H1 (cell line): ENCODE data around the gene LSR. TPM values are rescaled to one million over a fixed set of nuclear protein-coding genes. Genes with fewer than 3 reads are reported as not detected.

ENCODE experiments used
- CTCF ChIA-PET: fragments of 300-600 bp; sonication (Branson Sonifier 250); formaldehyde crosslinking; loops from one replicate; lab custom pipeline; 2021; ENCODE audit not compliant: partially characterized antibody; lab: Charles Lee
- POLR2A ChIA-PET: fragments of 300-600 bp; sonication (Branson Sonifier 250); formaldehyde crosslinking; loops from one replicate; lab custom pipeline; 2021; ENCODE audit warnings: inconsistent platforms; ENCODE audit not compliant: partially characterized antibody; lab: Charles Lee
- DNase-seq, 2 experiments: peaks; one replicate each; pipeline versions ENCODE4 v3.0.0 to v3.0.0-alpha.2; 2010 to 2022; ENCODE audit warnings: low spot score in 2 of 2, low read depth in 1 of 2, mixed read lengths in 1 of 2
- FAIRE-seq: peaks from 2 replicates; lab custom pipeline; 2011; peaks lifted over from hg19 to GRCh38; lab: Jason Lieb, UNC
- H2AFZ ChIP-seq: 2 replicates; pipeline ENCODE4 v1.8.1; 2012; ENCODE audit warnings: low read length, inconsistent platforms
- H2AK5ac ChIP-seq: 2 replicates; pipeline ENCODE4 v1.6.1; 2013; ENCODE audit warnings: low read depth, low read length
- H2BK120ac ChIP-seq: replicated peaks from 2 replicates; pipeline ENCODE3; 2013; ENCODE audit warnings: low read depth, low read length, inconsistent platforms
- H2BK12ac ChIP-seq: 2 replicates; pipeline ENCODE4 v1.6.1; 2013; ENCODE audit warnings: low read depth, low read length
- H2BK15ac ChIP-seq: 2 replicates; pipeline ENCODE4 v1.6.1; 2013; ENCODE audit warnings: low read length
- H2BK20ac ChIP-seq: 2 replicates; pipeline ENCODE4 v1.6.1; 2013; ENCODE audit warnings: low read length
- H2BK5ac ChIP-seq: 2 replicates; pipeline ENCODE4 v1.6.1; 2013; ENCODE audit warnings: low read depth, low read length
- H3K14ac ChIP-seq: 2 replicates; pipeline ENCODE4 v1.6.1; 2013; ENCODE audit warnings: inconsistent platforms; ENCODE audit not compliant: insufficient read length
- H3K18ac ChIP-seq: 2 replicates; pipeline ENCODE4 v1.6.1; 2013; ENCODE audit warnings: low read length; ENCODE audit errors: extremely low read depth
- H3K23ac ChIP-seq: 2 replicates; pipeline ENCODE4 v1.6.1; 2013; ENCODE audit warnings: inconsistent platforms; ENCODE audit not compliant: insufficient read length
- H3K23me2 ChIP-seq: 2 replicates; pipeline ENCODE4 v1.6.1; 2013; ENCODE audit warnings: low read depth, low read length
- H3K27ac ChIP-seq: 2 replicates; pipeline ENCODE4 v1.6.1; 2011; ENCODE audit warnings: low read depth, low read length, inconsistent platforms
- H3K27me3 ChIP-seq, 4 experiments: replicated peaks in 1 of 4; 1 replicate in 1 of 4; 2 replicates in 3 of 4; pipeline versions ENCODE4 v1.6.1 to v1.8.1; 2011 to 2013; ENCODE audit warnings: low read length in 3 of 4, mild to moderate bottlenecking in 3 of 4, inconsistent platforms in 2 of 4, mixed read lengths in 2 of 4, moderate library complexity in 1 of 4; ENCODE audit not compliant: control insufficient read depth in 3 of 4, insufficient read depth in 3 of 4; ENCODE audit errors: extremely low read depth in 1 of 4
- H3K36me3 ChIP-seq, 4 experiments: 2 replicates each; pipeline versions ENCODE4 v1.6.1 to v1.8.1; 2011 to 2013; ENCODE audit warnings: mild to moderate bottlenecking in 4 of 4, low read length in 3 of 4, moderate library complexity in 2 of 4, control low read depth in 1 of 4, inconsistent platforms in 1 of 4; ENCODE audit not compliant: insufficient read depth in 4 of 4, control insufficient read depth in 2 of 4
- H3K4ac ChIP-seq: replicated peaks from 2 replicates; pipeline ENCODE3; 2013; ENCODE audit warnings: low read length, low read depth, mixed read lengths, inconsistent platforms; ENCODE audit not compliant: insufficient read length
- H3K4me1 ChIP-seq, 4 experiments: replicated peaks in 1 of 4; 1 replicate in 1 of 4; 2 replicates in 3 of 4; pipeline versions ENCODE4 v1.6.1 to v1.8.1; 2011 to 2013; ENCODE audit warnings: low read length in 3 of 4, inconsistent platforms in 2 of 4, mixed read lengths in 1 of 4; ENCODE audit not compliant: insufficient read depth in 4 of 4, control insufficient read depth in 3 of 4
- H3K4me2 ChIP-seq, 2 experiments: 2 replicates each; pipeline versions ENCODE4 v1.6.1 to v1.8.1; 2011 to 2013; ENCODE audit warnings: low read depth in 2 of 2, low read length in 2 of 2, control low read depth in 1 of 2, inconsistent platforms in 1 of 2, mild to moderate bottlenecking in 1 of 2; ENCODE audit not compliant: insufficient read depth in 1 of 2
- H3K4me3 ChIP-seq, 4 experiments: fragments of 200-600, 300-600 bp in 1 of 4; sonication (generic), shearing (Covaris generic), sonication (Bioruptor Twin) in 1 of 4; 2 replicates each; pipeline versions ENCODE4 v1.5.1 to v1.8.1; 2011 to 2016; ENCODE audit warnings: low read length in 4 of 4, low read depth in 3 of 4, control low read depth in 2 of 4, inconsistent platforms in 2 of 4, mild to moderate bottlenecking in 2 of 4, mixed read lengths in 1 of 4, moderate library complexity in 1 of 4; ENCODE audit not compliant: insufficient read depth in 2 of 4; ENCODE audit errors: extremely low read depth in 1 of 4
- H3K56ac ChIP-seq: replicated peaks from 2 replicates; pipeline ENCODE3; 2013; ENCODE audit warnings: low read depth, mild to moderate bottlenecking, mixed read lengths, low read length, inconsistent platforms; ENCODE audit not compliant: insufficient read length
- H3K79me1 ChIP-seq: 2 replicates; pipeline ENCODE4 v1.6.1; 2013; ENCODE audit warnings: low read depth, low read length, control low read depth
- H3K79me2 ChIP-seq, 2 experiments: 2 replicates each; pipeline versions ENCODE4 v1.6.1 to v1.8.1; 2012 to 2013; ENCODE audit warnings: low read length in 2 of 2, mild to moderate bottlenecking in 2 of 2, inconsistent platforms in 1 of 2; ENCODE audit not compliant: insufficient read depth in 2 of 2, control insufficient read depth in 1 of 2
- H3K9ac ChIP-seq, 4 experiments: replicated peaks in 1 of 4; 1 replicate in 1 of 4; 2 replicates in 3 of 4; pipeline versions ENCODE4 v1.6.1 to v1.8.1; 2011 to 2013; ENCODE audit warnings: low read depth in 3 of 4, low read length in 3 of 4, control low read depth in 2 of 4, mild to moderate bottlenecking in 2 of 4, moderate library complexity in 2 of 4, inconsistent platforms in 1 of 4; ENCODE audit errors: extremely low read depth in 1 of 4
- H3K9me3 ChIP-seq, 2 experiments: 2 replicates each; pipeline versions ENCODE4 v1.6.1 to v1.8.1; 2012 to 2013; ENCODE audit warnings: mild to moderate bottlenecking in 2 of 2, moderate library complexity in 2 of 2, control low read depth in 1 of 2, inconsistent platforms in 1 of 2, low read depth in 1 of 2, low read length in 1 of 2, mixed read lengths in 1 of 2; ENCODE audit not compliant: insufficient read depth in 2 of 2
- H4K20me1 ChIP-seq, 2 experiments: replicated peaks in 1 of 2; 2 replicates each; pipeline versions ENCODE3 to v1.8.1; 2011 to 2013; ENCODE audit warnings: inconsistent platforms in 2 of 2, low read length in 2 of 2, mild to moderate bottlenecking in 1 of 2; ENCODE audit not compliant: insufficient read depth in 2 of 2, control insufficient read depth in 1 of 2
- H4K5ac ChIP-seq: 2 replicates; pipeline ENCODE4 v1.6.1; 2013; ENCODE audit warnings: low read length, low read depth, mixed read lengths, inconsistent platforms; ENCODE audit not compliant: insufficient read length
- H4K8ac ChIP-seq: 2 replicates; pipeline ENCODE4 v1.8.0; 2013; ENCODE audit warnings: mild to moderate bottlenecking, moderate library complexity, low read length, inconsistent platforms; ENCODE audit not compliant: insufficient read depth; ENCODE audit errors: extremely low read depth
- H4K91ac ChIP-seq: replicated peaks from 2 replicates; pipeline ENCODE3; 2013; ENCODE audit warnings: low read length, mixed read lengths, inconsistent platforms; ENCODE audit not compliant: insufficient read length
- ASH2L ChIP-seq: fragments of 200-600, 300-600 bp; sonication (generic); IDR thresholded peaks from one replicate; pipeline ENCODE4 v1.7.1; 2017; ENCODE audit warnings: low read length
- CHD1 ChIP-seq: IDR thresholded peaks from 2 replicates; pipeline ENCODE4 v1.6.1; 2012; ENCODE audit warnings: low read depth, low read length, improper control_type of control experiment
- FOSL1 ChIP-seq: IDR thresholded peaks from 2 replicates; pipeline ENCODE4 v1.6.1; 2011; ENCODE audit warnings: mild to moderate bottlenecking, low read depth, low read length, moderate library complexity; ENCODE audit not compliant: insufficient read depth
- RBBP5 ChIP-seq: IDR thresholded peaks from 2 replicates; pipeline ENCODE4 v1.7.1; 2012; ENCODE audit warnings: low read depth, mild to moderate bottlenecking, inconsistent platforms, low read length, moderate library complexity, borderline replicate concordance
- SRF ChIP-seq: IDR thresholded peaks from 2 replicates; pipeline ENCODE4 v1.6.1; 2011; ENCODE audit warnings: mild to moderate bottlenecking, low read depth, low read length, moderate library complexity
- SUZ12 ChIP-seq: fragments of 200-600 bp; sonication (generic); IDR thresholded peaks from 2 replicates; pipeline ENCODE4 v1.6.1; 2012; ENCODE audit warnings: mild to moderate bottlenecking, inconsistent platforms, low read length, moderate library complexity, mixed read lengths
- TCF12 ChIP-seq: IDR thresholded peaks from 2 replicates; pipeline ENCODE4 v1.6.1; 2011; ENCODE audit warnings: low read depth, mild to moderate bottlenecking, low read length
- YY1 ChIP-seq: IDR thresholded peaks from 2 replicates; pipeline ENCODE4 v1.6.1; 2011; ENCODE audit warnings: low read depth, mild to moderate bottlenecking, low read length
- WGBS, 2 experiments: shearing (Covaris generic) in 1 of 2; methylation state at CpG; one replicate each; pipeline versions ENCODE4 v1.1.6 to v1.1.7; 2013 to 2015; ENCODE audit warnings: low lambda C conversion rate in 2 of 2, mixed read lengths in 2 of 2, inconsistent platforms in 1 of 2, low coverage in 1 of 2, missing lambda C conversion rate in 1 of 2; ENCODE audit not compliant: insufficient replicate concordance in 2 of 2, insufficient coverage in 1 of 2, insufficient read length in 1 of 2; ENCODE audit errors: extremely low coverage in 1 of 2, missing lambda C conversion rate in 1 of 2; 5-methylcytosine and 5-hydroxymethylcytosine counted together
- polyA plus RNA-seq, 7 experiments: library from polyadenylated mRNA; depleted of rRNA in 3 of 7; stranded (reverse) in 5 of 7; unstranded in 2 of 7; fragments of >200 nt in 5 of 7; fragments of 200-250 nt in 2 of 7; gene quantifications; 1 replicate in 5 of 7; 2 replicates in 1 of 7; 4 replicates in 1 of 7; pipeline versions ENCODE4 v1.2.1 to v1.2.3, GENCODE V29; 2011 to 2013; ENCODE audit warnings: missing spikeins in 2 of 7, mixed read lengths in 2 of 7
- total RNA-seq: library from RNA; stranded (reverse); fragmentation: NEBNext Ultra II Directional; extraction: Animal tissue kit (Norgen Biotek cat#: 25700); gene quantifications from 2 replicates; pipeline ENCODE4 v1.2.1, GENCODE V29; 2021
- TF ChIP-seq, protein P1 (sequence below): IDR thresholded peaks from 2 replicates; pipeline ENCODE4 v1.6.1; 2012; ENCODE audit warnings: inconsistent platforms
- TF ChIP-seq, protein P2 (sequence below): IDR thresholded peaks from 2 replicates; pipeline ENCODE4 v1.6.1; 2012; ENCODE audit warnings: low read length, inconsistent platforms

The LSR gene
- total and polyA plus RNA-seq, 2 of the 8 experiments (the other 6 are each of a cell fraction or from before 2014, with no cell fraction given), result 159 to 186 TPM

DNA sequence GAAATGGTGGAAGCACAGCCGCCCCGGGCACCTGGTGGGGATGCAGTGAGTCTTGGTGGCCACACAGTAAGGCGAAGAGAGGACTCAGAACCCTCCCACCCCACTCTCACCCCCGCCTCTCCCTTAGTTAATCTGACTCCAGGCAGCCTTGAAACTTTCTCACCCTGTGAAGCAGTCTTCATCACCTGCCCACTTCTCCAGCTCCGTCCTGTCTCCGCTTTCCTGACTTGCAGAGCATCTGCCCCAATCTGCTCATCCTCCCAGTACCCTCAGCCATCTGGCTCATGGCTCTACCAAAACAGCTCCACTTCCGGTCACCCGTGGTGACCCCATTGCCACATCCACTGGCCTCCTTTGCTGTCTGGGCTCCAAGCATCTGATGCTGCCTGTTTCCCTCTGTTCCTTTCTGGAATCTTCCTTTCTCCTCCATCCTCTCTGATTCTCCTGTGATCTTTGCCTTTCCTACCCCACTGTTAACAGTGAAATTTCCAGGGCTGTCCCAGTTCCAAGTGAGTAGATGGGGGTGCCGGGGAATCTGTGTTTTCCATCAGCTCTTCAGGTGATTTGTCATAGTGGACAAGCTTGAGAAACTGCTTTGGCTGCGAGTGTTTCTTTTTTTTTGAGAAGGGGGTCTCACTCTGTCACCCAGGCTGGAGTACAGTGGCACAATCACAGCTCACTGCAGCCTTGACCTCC, 24.3 kb downstream of the LSR start:
- Histone ChIP-seq H3K27ac (no peak overlapping the region), H3K27me3 (no peaks in the 10 kb centered on the region), H2BK15ac (no peak overlapping the region), H2BK12ac (no peak overlapping the region), H4K8ac (no peak overlapping the region), H2AFZ (no peak overlapping the region), H3K79me1 (peaks cover 3% of the 10 kb centered on the region; the same call in 1 of the 2 replicates), H3K9ac (no peak overlapping the region), H3K23me2 (no peaks in the 10 kb centered on the region; the same call in 1 of the 2 replicates), H3K18ac (no peak overlapping the region), H3K4me2 (no peak overlapping the region), H2BK5ac (no peak overlapping the region), H4K5ac (no peak overlapping the region), H2AK5ac (no peak overlapping the region), H3K4me1 (peaks cover 0 to 6% (median 2%) of the 10 kb centered on the region in 4 experiments; a peak in 3 of 7 replicates), H3K9me3 (no peaks in the 10 kb centered on the region), H4K20me1 (peaks cover 0 to 10% of the 10 kb centered on the region in 2 experiments), H3K4ac (no peak overlapping the region), H3K79me2 (0 out of 4 replicates have a peak, but pooled peaks cover 0 to 5% of the 10 kb centered on the region in 2 experiments), H3K14ac (no peak overlapping the region), H3K4me3 (no peak overlapping the region), H3K36me3 (peaks cover 16 to 28% (median 22%) of the 10 kb centered on the region in 4 experiments), H4K91ac (no peak overlapping the region), H2BK120ac (no peak overlapping the region), H3K23ac (no peak overlapping the region), H3K56ac (no peak overlapping the region), H2BK20ac (no peak overlapping the region)
- ChIA-PET CTCF (interaction anchor here (1.2 kb wide), 1 partner anchor 14 kb away, joined by 3 read pairs; no protein-coding TSS in a partner anchor), POLR2A (interaction anchor here (1.0 to 2.8 kb wide), 4 partner anchors 8 to 39 kb away, joined by 3 to 15 read pairs (median 8); partner anchors contain the start of gene HAMP)
- FAIRE-seq (no peak), DNase-seq (no peak)
- 85% methylated on average over 9 of the region's 10 CpGs; no CpG with 5 or more reads in 1 of the 2 experiments for WGBS, 2 experiments
- TF ChIP-seq, protein P1, sequence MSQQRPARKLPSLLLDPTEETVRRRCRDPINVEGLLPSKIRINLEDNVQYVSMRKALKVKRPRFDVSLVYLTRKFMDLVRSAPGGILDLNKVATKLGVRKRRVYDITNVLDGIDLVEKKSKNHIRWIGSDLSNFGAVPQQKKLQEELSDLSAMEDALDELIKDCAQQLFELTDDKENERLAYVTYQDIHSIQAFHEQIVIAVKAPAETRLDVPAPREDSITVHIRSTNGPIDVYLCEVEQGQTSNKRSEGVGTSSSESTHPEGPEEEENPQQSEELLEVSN, result no peak
- TF ChIP-seq, protein P2, sequence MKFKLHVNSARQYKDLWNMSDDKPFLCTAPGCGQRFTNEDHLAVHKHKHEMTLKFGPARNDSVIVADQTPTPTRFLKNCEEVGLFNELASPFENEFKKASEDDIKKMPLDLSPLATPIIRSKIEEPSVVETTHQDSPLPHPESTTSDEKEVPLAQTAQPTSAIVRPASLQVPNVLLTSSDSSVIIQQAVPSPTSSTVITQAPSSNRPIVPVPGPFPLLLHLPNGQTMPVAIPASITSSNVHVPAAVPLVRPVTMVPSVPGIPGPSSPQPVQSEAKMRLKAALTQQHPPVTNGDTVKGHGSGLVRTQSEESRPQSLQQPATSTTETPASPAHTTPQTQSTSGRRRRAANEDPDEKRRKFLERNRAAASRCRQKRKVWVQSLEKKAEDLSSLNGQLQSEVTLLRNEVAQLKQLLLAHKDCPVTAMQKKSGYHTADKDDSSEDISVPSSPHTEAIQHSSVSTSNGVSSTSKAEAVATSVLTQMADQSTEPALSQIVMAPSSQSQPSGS, result no peak
- TF ChIP-seq RBBP5, result no peak
- no peak for TF ChIP-seq ASH2L
- no peak for TF ChIP-seq FOSL1
- no peak for TF ChIP-seq CHD1
- TF ChIP-seq SRF, result no peak
- TF ChIP-seq SUZ12, result no peak
- TF ChIP-seq TCF12, result no peak
- TF ChIP-seq YY1, result no peak
